ENCODE measurements around the gene CNGA1. TPM values are rescaled to one million over a fixed set of nuclear protein-coding genes. Genes with fewer than 3 reads are reported as not detected.

The CNGA1 gene
- total and polyA plus RNA-seq, 2 donors from 2014 or later = 3.4 to 3.7 TPM

DNA sequence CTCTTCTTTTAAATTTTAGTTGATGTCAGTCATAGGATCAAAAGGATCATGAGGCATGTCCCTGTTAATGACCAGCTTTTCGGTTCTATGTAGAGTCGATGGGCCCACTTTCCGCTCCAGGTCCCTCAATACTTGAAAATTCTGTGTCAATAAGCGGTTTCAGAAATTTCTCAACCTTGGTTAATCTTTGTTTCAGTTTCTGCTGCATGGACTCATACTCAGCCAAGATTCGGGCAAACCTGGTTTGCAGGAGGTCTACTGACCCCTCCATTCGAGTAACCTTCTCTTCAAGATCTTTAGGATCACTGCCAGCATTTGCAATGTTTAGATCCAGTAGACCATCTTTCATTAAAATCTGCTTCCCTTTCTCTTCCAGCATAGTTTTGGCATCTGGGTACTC is 80.1 kb downstream of the CNGA1 start:
- FAIRE-seq = no peak
- no peaks in the 10 kb centered on the region for H3K27me3 ChIP-seq (ENCODE audit: control insufficient read depth, insufficient read depth, low read length)
- H3K9ac ChIP-seq (ENCODE audit: low read length in 3 of 3) = no peak overlapping the region
- H3K9me3 ChIP-seq (ENCODE audit: control insufficient read depth in 2 of 3, insufficient read depth in 1 of 3, low read length in 3 of 3) = no peaks in the 10 kb centered on the region
- intact Hi-C loops (cut with DNase I) = loop anchor here (10.0 kb wide), 1 partner anchor 262 kb away; no protein-coding TSS in a partner anchor
- H3K4me3 ChIP-seq (ENCODE audit: low read length in 3 of 3) = no peak overlapping the region
- TF ChIP-seq, protein P1, sequence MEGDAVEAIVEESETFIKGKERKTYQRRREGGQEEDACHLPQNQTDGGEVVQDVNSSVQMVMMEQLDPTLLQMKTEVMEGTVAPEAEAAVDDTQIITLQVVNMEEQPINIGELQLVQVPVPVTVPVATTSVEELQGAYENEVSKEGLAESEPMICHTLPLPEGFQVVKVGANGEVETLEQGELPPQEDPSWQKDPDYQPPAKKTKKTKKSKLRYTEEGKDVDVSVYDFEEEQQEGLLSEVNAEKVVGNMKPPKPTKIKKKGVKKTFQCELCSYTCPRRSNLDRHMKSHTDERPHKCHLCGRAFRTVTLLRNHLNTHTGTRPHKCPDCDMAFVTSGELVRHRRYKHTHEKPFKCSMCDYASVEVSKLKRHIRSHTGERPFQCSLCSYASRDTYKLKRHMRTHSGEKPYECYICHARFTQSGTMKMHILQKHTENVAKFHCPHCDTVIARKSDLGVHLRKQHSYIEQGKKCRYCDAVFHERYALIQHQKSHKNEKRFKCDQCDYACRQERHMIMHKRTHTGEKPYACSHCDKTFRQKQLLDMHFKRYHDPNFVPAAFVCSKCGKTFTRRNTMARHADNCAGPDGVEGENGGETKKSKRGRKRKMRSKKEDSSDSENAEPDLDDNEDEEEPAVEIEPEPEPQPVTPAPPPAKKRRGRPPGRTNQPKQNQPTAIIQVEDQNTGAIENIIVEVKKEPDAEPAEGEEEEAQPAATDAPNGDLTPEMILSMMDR (IDR thresholded peaks at IDR 0.05; ENCODE audit: borderline replicate concordance, extremely low read depth, insufficient read depth) = no peak
- no peaks in the 10 kb centered on the region for H3K4me1 ChIP-seq (ENCODE audit: control insufficient read depth in 2 of 3, insufficient read depth in 2 of 3, low read depth in 1 of 3, low read length in 3 of 3)
- DNase-seq = no peak
- no peaks in the 10 kb centered on the region for H3K36me3 ChIP-seq (ENCODE audit: control insufficient read depth in 2 of 3, insufficient read depth in 3 of 3, low read length in 3 of 3)
- H3K27ac ChIP-seq (ENCODE audit: low read depth in 2 of 2, low read length in 2 of 2) = no peak overlapping the region

- H3K27me3 ChIP-seq (ENCODE audit: control insufficient read depth, insufficient read depth, low read length) = no peaks in the 10 kb centered on the region
- DNase-seq = peak in 2 of 5 donors; percentile 56 to 68
- TF ChIP-seq, protein P1 (IDR thresholded peaks at IDR 0.05; ENCODE audit: borderline replicate concordance, extremely low read depth, insufficient read depth) = peak; percentile 53
- no peak overlapping the region for H3K4me3 ChIP-seq (ENCODE audit: low read length in 3 of 3)
- H3K27ac ChIP-seq (ENCODE audit: low read depth in 2 of 2, low read length in 2 of 2) = no peak overlapping the region
- peaks cover 0 to 4% (median 0%) of the 10 kb centered on the region in 3 donors for H3K4me1 ChIP-seq (ENCODE audit: control insufficient read depth in 2 of 3, insufficient read depth in 2 of 3, low read depth in 1 of 3, low read length in 3 of 3)
- no peaks in the 10 kb centered on the region for H3K36me3 ChIP-seq (ENCODE audit: control insufficient read depth in 2 of 3, insufficient read depth in 3 of 3, low read length in 3 of 3)
- FAIRE-seq = peak; percentile 91
- intact Hi-C loops (cut with DNase I) = loop anchor here (10.0 kb wide), 1 partner anchor 259 kb away; no protein-coding TSS in a partner anchor
- no peaks in the 10 kb centered on the region for H3K9me3 ChIP-seq (ENCODE audit: control insufficient read depth in 2 of 3, insufficient read depth in 1 of 3, low read length in 3 of 3)
- H3K9ac ChIP-seq (ENCODE audit: low read length in 3 of 3) = no peak overlapping the region
Observed at GRCh38 chr4:47933840-47934239, 82.6 kb downstream of the CNGA1 start.

GRCh38 chr4:47930971-47931804 is 85.3 kb downstream of the CNGA1 start:
- TF ChIP-seq, protein P1 (IDR thresholded peaks at IDR 0.05; ENCODE audit: borderline replicate concordance, extremely low read depth, insufficient read depth) = no peak
- H3K36me3 ChIP-seq (ENCODE audit: control insufficient read depth in 2 of 3, insufficient read depth in 3 of 3, low read length in 3 of 3) = no peaks in the 10 kb centered on the region
- no peaks in the 10 kb centered on the region for H3K9me3 ChIP-seq (ENCODE audit: control insufficient read depth in 2 of 3, insufficient read depth in 1 of 3, low read length in 3 of 3)
- H3K27me3 ChIP-seq (ENCODE audit: control insufficient read depth, insufficient read depth, low read length) = no peaks in the 10 kb centered on the region
- no peak overlapping the region for H3K9ac ChIP-seq (ENCODE audit: low read length in 3 of 3)
- peak; percentile 17 for FAIRE-seq
- DNase-seq = peak in 1 of 5 donors; percentile 31
- H3K4me1 ChIP-seq (ENCODE audit: control insufficient read depth in 2 of 3, insufficient read depth in 2 of 3, low read depth in 1 of 3, low read length in 3 of 3) = peaks cover 0 to 6% (median 4%) of the 10 kb centered on the region in 3 donors
- no peak overlapping the region for H3K27ac ChIP-seq (ENCODE audit: low read depth in 2 of 2, low read length in 2 of 2)
- no peak overlapping the region for H3K4me3 ChIP-seq (ENCODE audit: low read length in 3 of 3)
- intact Hi-C loops (cut with DNase I) = loop anchor here (10.0 kb wide), 1 partner anchor 256 kb away; no protein-coding TSS in a partner anchor

All from kidney (tissue), 14 donors.